ENCODE data around the gene ASTN2.

GRCh38 chr9:116815835-116816234 is 599.0 kb downstream of the ASTN2 start:
- TF ChIP-seq CTCF (IDR thresholded peaks at IDR 0.05) (no peak), POLR2A (IDR thresholded peaks at IDR 0.05) (no peak), POLR2AphosphoS5 (IDR thresholded peaks at IDR 0.05) (no peak)

All from transverse colon (tissue), 4 donors.